ENCODE results near the gene R3HDM1. TPM values are rescaled to one million over a fixed set of nuclear protein-coding genes. Genes with fewer than 3 reads are reported as not detected.

Gene R3HDM1
- total RNA-seq, 1 donor = 12.3 TPM

GRCh38 chr2:135587958-135588357, 56.7 kb downstream of the R3HDM1 start:
- H3K79me2 ChIP-seq (ENCODE audit: insufficient read depth, low read length) = no peaks in the 10 kb centered on the region
- peaks cover 4% of the 10 kb centered on the region for H4K20me1 ChIP-seq (ENCODE audit: insufficient read depth, low read length)
- no peak for TF ChIP-seq CTCF (IDR thresholded peaks at IDR 0.05; ENCODE audit: extremely low read depth, low read depth, low read length)
- H3K27ac ChIP-seq (ENCODE audit: low read depth, low read length) = no peak overlapping the region
- no peak overlapping the region for H2AFZ ChIP-seq (ENCODE audit: low read length)
- H3K36me3 ChIP-seq (ENCODE audit: insufficient read depth, low read length) = no peaks in the 10 kb centered on the region
- H3K9me3 ChIP-seq (ENCODE audit: low read depth, low read length) = no peaks in the 10 kb centered on the region
- no peaks in the 10 kb centered on the region for H3K27me3 ChIP-seq (ENCODE audit: insufficient read depth, low read length)
- no peak for DNase-seq (ENCODE audit: insufficient read length, low spot score, missing footprints)
- H3K4me1 ChIP-seq (ENCODE audit: insufficient read depth, low read length) = no peaks in the 10 kb centered on the region
- no peak overlapping the region for H3K4me2 ChIP-seq (ENCODE audit: insufficient read depth, low read length)
- no peak overlapping the region for H3K4me3 ChIP-seq (ENCODE audit: insufficient read depth, low read length)

GRCh38 chr2:135590619-135591260, 59.5 kb downstream of the R3HDM1 start:
- no peak overlapping the region for H3K27ac ChIP-seq (ENCODE audit: low read depth, low read length)
- no peak overlapping the region for H3K4me2 ChIP-seq (ENCODE audit: insufficient read depth, low read length)
- H3K36me3 ChIP-seq (ENCODE audit: insufficient read depth, low read length) = no peaks in the 10 kb centered on the region
- DNase-seq (ENCODE audit: insufficient read length, low spot score, missing footprints) = no peak
- no peaks in the 10 kb centered on the region for H3K4me1 ChIP-seq (ENCODE audit: insufficient read depth, low read length)
- no peak overlapping the region for H3K4me3 ChIP-seq (ENCODE audit: insufficient read depth, low read length)
- no peaks in the 10 kb centered on the region for H3K27me3 ChIP-seq (ENCODE audit: insufficient read depth, low read length)
- H2AFZ ChIP-seq (ENCODE audit: low read length) = no peak overlapping the region
- TF ChIP-seq CTCF (IDR thresholded peaks at IDR 0.05; ENCODE audit: extremely low read depth, low read depth, low read length) = no peak
- H3K9me3 ChIP-seq (ENCODE audit: low read depth, low read length) = no peaks in the 10 kb centered on the region
- no peaks in the 10 kb centered on the region for H3K79me2 ChIP-seq (ENCODE audit: insufficient read depth, low read length)
- peaks cover 4% of the 10 kb centered on the region for H4K20me1 ChIP-seq (ENCODE audit: insufficient read depth, low read length)

- Histone ChIP-seq H3K27ac (ENCODE audit: low read depth, low read length) (no peak overlapping the region), H3K4me1 (ENCODE audit: insufficient read depth, low read length) (no peaks in the 10 kb centered on the region), H3K27me3 (ENCODE audit: insufficient read depth, low read length) (no peaks in the 10 kb centered on the region), H2AFZ (ENCODE audit: low read length) (no peak overlapping the region), H3K9me3 (ENCODE audit: low read depth, low read length) (no peaks in the 10 kb centered on the region), H3K4me2 (ENCODE audit: insufficient read depth, low read length) (no peak overlapping the region), H4K20me1 (ENCODE audit: insufficient read depth, low read length) (no peaks in the 10 kb centered on the region), H3K36me3 (ENCODE audit: insufficient read depth, low read length) (peaks cover 3% of the 10 kb centered on the region), H3K79me2 (ENCODE audit: insufficient read depth, low read length) (no peaks in the 10 kb centered on the region), H3K4me3 (ENCODE audit: insufficient read depth, low read length) (no peak overlapping the region)
- DNase-seq (ENCODE audit: insufficient read length, low spot score, missing footprints) = no peak
- peak; percentile 31 for TF ChIP-seq CTCF (IDR thresholded peaks at IDR 0.05; ENCODE audit: extremely low read depth, low read depth, low read length)
Observed at GRCh38 chr2:135600915-135601314, 69.6 kb downstream of the R3HDM1 start.

GRCh38 chr2:135603543-135603942, 72.3 kb downstream of the R3HDM1 start:
- no peak for TF ChIP-seq CTCF (IDR thresholded peaks at IDR 0.05; ENCODE audit: extremely low read depth, low read depth, low read length)
- H4K20me1 ChIP-seq (ENCODE audit: insufficient read depth, low read length) = no peaks in the 10 kb centered on the region
- no peak overlapping the region for H3K4me2 ChIP-seq (ENCODE audit: insufficient read depth, low read length)
- no peak overlapping the region for H3K4me3 ChIP-seq (ENCODE audit: insufficient read depth, low read length)
- no peaks in the 10 kb centered on the region for H3K9me3 ChIP-seq (ENCODE audit: low read depth, low read length)
- H3K27ac ChIP-seq (ENCODE audit: low read depth, low read length) = no peak overlapping the region
- no peaks in the 10 kb centered on the region for H3K79me2 ChIP-seq (ENCODE audit: insufficient read depth, low read length)
- no peak overlapping the region for H2AFZ ChIP-seq (ENCODE audit: low read length)
- no peaks in the 10 kb centered on the region for H3K27me3 ChIP-seq (ENCODE audit: insufficient read depth, low read length)
- peaks cover 7% of the 10 kb centered on the region for H3K36me3 ChIP-seq (ENCODE audit: insufficient read depth, low read length)
- no peaks in the 10 kb centered on the region for H3K4me1 ChIP-seq (ENCODE audit: insufficient read depth, low read length)
- DNase-seq (ENCODE audit: insufficient read length, low spot score, missing footprints) = no peak

All from osteoblast (primary cell).